Endodermal cell (in vitro differentiated cells): ENCODE measurements around the gene RAB39B. TPM values are rescaled to one million over a fixed set of nuclear protein-coding genes. Genes with fewer than 3 reads are reported as not detected.

Source experiments
- DNase-seq: peaks from one replicate; pipeline ENCODE4 v3.0.0-alpha.2; 2017
- H3K27ac ChIP-seq: 2 replicates; pipeline ENCODE4 v1.5.1; 2013; ENCODE audit warnings: mild to moderate bottlenecking, low read depth, low read length, moderate library complexity
- H3K27me3 ChIP-seq: 2 replicates; pipeline ENCODE4 v1.6.1; 2013; ENCODE audit warnings: mild to moderate bottlenecking, low read length, moderate library complexity; ENCODE audit not compliant: insufficient read depth, control insufficient read depth, poor library complexity, severe bottlenecking
- H3K36me3 ChIP-seq: 2 replicates; pipeline ENCODE4 v1.7.0; 2013; ENCODE audit warnings: mild to moderate bottlenecking, low read length, moderate library complexity; ENCODE audit not compliant: control insufficient read depth, insufficient read depth
- H3K4me1 ChIP-seq: one replicate; pipeline ENCODE4 v1.7.0; 2013; ENCODE audit warnings: low read length; ENCODE audit not compliant: control insufficient read depth, insufficient read depth
- H3K4me3 ChIP-seq: 2 replicates; pipeline ENCODE4 v1.5.1; 2013; ENCODE audit warnings: mild to moderate bottlenecking, low read length, moderate library complexity
- H3K9ac ChIP-seq: 2 replicates; pipeline ENCODE4 v1.6.1; 2013; ENCODE audit warnings: mild to moderate bottlenecking, low read length, moderate library complexity; ENCODE audit not compliant: poor library complexity, severe bottlenecking; ENCODE audit errors: extremely low read depth
- H3K9me3 ChIP-seq: 2 replicates; pipeline ENCODE4 v1.6.1; 2013; ENCODE audit warnings: mild to moderate bottlenecking, low read length, moderate library complexity; ENCODE audit not compliant: control insufficient read depth
- H3K27ac Mint-ChIP-seq: 2 replicates; pipeline ENCODE4 v1.8.0; 2020; ENCODE audit warnings: mixed read lengths
- H3K27me3 Mint-ChIP-seq: 2 replicates; pipeline ENCODE4 v1.8.0; 2021; ENCODE audit warnings: mild to moderate bottlenecking, mixed read lengths; ENCODE audit not compliant: insufficient read depth
- H3K36me3 Mint-ChIP-seq: 2 replicates; pipeline ENCODE4 v1.8.0; 2020; ENCODE audit warnings: low read depth, mixed read lengths
- H3K4me1 Mint-ChIP-seq: 2 replicates; pipeline ENCODE4 v1.8.0; 2020; ENCODE audit warnings: mixed read lengths
- H3K4me3 Mint-ChIP-seq: 2 replicates; pipeline ENCODE4 v1.8.0; 2020; ENCODE audit warnings: mild to moderate bottlenecking, moderate library complexity, mixed read lengths
- H3K9me3 Mint-ChIP-seq: 2 replicates; pipeline ENCODE4 v1.8.0; 2020; ENCODE audit warnings: mild to moderate bottlenecking, mixed read lengths
- CTCF ChIP-seq: fragments of 200-600 bp; sonication (generic); conservative IDR thresholded peaks from 2 replicates; pipeline ENCODE4 v1.5.0; 2021; ENCODE audit warnings: antibody characterized with exemption, mild to moderate bottlenecking
- WGBS, 2 experiments: methylation state at CpG; one replicate each; pipeline versions ENCODE4 v1.1.5 to v1.1.7; 2013; ENCODE audit warnings: missing lambda C conversion rate in 2 of 2, mixed read lengths in 1 of 2; ENCODE audit not compliant: insufficient coverage in 1 of 2, insufficient read length in 1 of 2; 5-methylcytosine and 5-hydroxymethylcytosine counted together
- long read RNA-seq, 4 experiments: library from polyadenylated mRNA in 2 of 4; library from RNA in 1 of 4; library from capped mRNA in 1 of 4; stranded (forward) in 3 of 4; unstranded in 1 of 4; transcript quantifications; one replicate each; pipeline ENCODE4 v2.0.0, GENCODE V29; 2020 to 2021; ENCODE audit warnings: inconsistent platforms in 1 of 4
- polyA plus RNA-seq, 2 experiments: library from polyadenylated mRNA; stranded (reverse); fragments of 50-300 nt; gene quantifications; one replicate each; pipeline ENCODE4 v1.2.3, GENCODE V29; 2013
- total RNA-seq, 2 donors: library from RNA; stranded (reverse); fragmentation: NEBNext Ultra II Directional in 1 of 2; extraction: Animal tissue kit (Norgen Biotek cat#: 25700) in 1 of 2; gene quantifications; 2 replicates in 1 of 2; 3 replicates in 1 of 2; pipeline ENCODE4 v1.2.1, GENCODE V29; 2021

Gene RAB39B
- 1 to 10 TPM; 3.7 to 5.1 TPM for total RNA-seq
- 7.2 TPM for polyA plus RNA-seq (2013, experiment 1 of 2)
- 5.1 TPM for polyA plus RNA-seq (2013, experiment 2 of 2)
- long read RNA-seq, experiment 1, partial matches to known transcripts, result 0 of 5 reads
- long read RNA-seq, experiment 1, other reads (novel, unspliced or antisense), result 1 of 5 reads
- long read RNA-seq, experiment 2, transcript RAB39B-201 (2 exons, 3,505 nt), result major isoform, 14 of 14 reads
- long read RNA-seq, experiment 2, partial matches to known transcripts, result 0 of 14 reads
- long read RNA-seq, experiment 2, other reads (novel, unspliced or antisense), result 0 of 14 reads
- long read RNA-seq, experiment 3, transcript RAB39B-201 (2 exons, 3,505 nt), result major isoform, 28 of 30 reads
- long read RNA-seq, experiment 3, partial matches to known transcripts, result 0 of 30 reads
- long read RNA-seq, experiment 3, other reads (novel, unspliced or antisense), result 2 of 30 reads
- long read RNA-seq, experiment 4, partial matches to known transcripts, result 0 of 4 reads
- long read RNA-seq, experiment 4, other reads (novel, unspliced or antisense), result 0 of 4 reads

GRCh38 chrX:155263854-155264628 is at the start of gene RAB39B:
RAB39B (minus strand) TSS chrX:155264491; CDS start chrX:155264288, 203 bp downstream.
- DNase-seq, result peak; percentile 85
- no peaks in the 10 kb centered on the region for H3K9me3 ChIP-seq
- Mint-ChIP-seq H3K4me1 (no peaks in the 10 kb centered on the region), H3K27ac (peak within 1 kb of the TSS; percentile 77), H3K4me3 (peak within 1 kb of the TSS; percentile 75), H3K36me3 (peaks cover 4% of the 10 kb centered on the region), H3K9me3 (peaks cover 42% of the 10 kb centered on the region), H3K27me3 (no peaks in the 10 kb centered on the region)
- H3K27ac ChIP-seq, result peak within 1 kb of the TSS; percentile 72
- no peaks in the 10 kb centered on the region for H3K27me3 ChIP-seq
- no peaks in the 10 kb centered on the region for H3K36me3 ChIP-seq
- H3K9ac ChIP-seq, result peak within 1 kb of the TSS; percentile 38
- WGBS, 2 experiments, result 2% methylated on average over 58 of the region's 58 CpGs; no CpG with 5 or more reads in 1 of the 2 experiments
- peak; percentile 24 for TF ChIP-seq CTCF
- H3K4me1 ChIP-seq, result no peaks in the 10 kb centered on the region
- H3K4me3 ChIP-seq, result peak within 1 kb of the TSS; percentile 81

- Mint-ChIP-seq H3K27me3 (no peaks in the 10 kb centered on the region), H3K9me3 (peaks cover 81% of the 10 kb centered on the region), H3K36me3 (peaks cover 8% of the 10 kb centered on the region), H3K27ac (peak overlapping the region; percentile 93), H3K4me1 (peaks cover 12% of the 10 kb centered on the region), H3K4me3 (no peak overlapping the region)
- no peaks in the 10 kb centered on the region for H3K4me1 ChIP-seq
- DNase-seq, result peak; percentile 70
- no peaks in the 10 kb centered on the region for H3K27me3 ChIP-seq
- 78% methylated on average over 4 of the region's 4 CpGs; no CpG with 5 or more reads in 1 of the 2 experiments for WGBS, 2 experiments
- H3K4me3 ChIP-seq, result peak overlapping the region; percentile 12
- no peak overlapping the region for H3K27ac ChIP-seq
- H3K9me3 ChIP-seq, result peaks cover 17% of the 10 kb centered on the region
- TF ChIP-seq CTCF, result no peak
- no peaks in the 10 kb centered on the region for H3K36me3 ChIP-seq
- H3K9ac ChIP-seq, result no peak overlapping the region
These were observed 49.5 kb upstream of the RAB39B start for GRCh38 chrX:155313766-155314165.

GRCh38 chrX:155293771-155294170 is 29.5 kb upstream of the RAB39B start:
- H3K36me3 ChIP-seq, result no peaks in the 10 kb centered on the region
- H3K27me3 ChIP-seq, result no peaks in the 10 kb centered on the region
- Mint-ChIP-seq H3K27me3 (no peaks in the 10 kb centered on the region), H3K4me1 (no peaks in the 10 kb centered on the region), H3K27ac (no peak overlapping the region), H3K4me3 (no peak overlapping the region), H3K36me3 (no peaks in the 10 kb centered on the region), H3K9me3 (peaks cover 51% of the 10 kb centered on the region)
- no peaks in the 10 kb centered on the region for H3K9me3 ChIP-seq
- DNase-seq, result no peak
- no peaks in the 10 kb centered on the region for H3K4me1 ChIP-seq
- no peak for TF ChIP-seq CTCF
- H3K9ac ChIP-seq, result no peak overlapping the region
- no peak overlapping the region for H3K4me3 ChIP-seq
- no peak overlapping the region for H3K27ac ChIP-seq
